Tibial nerve (tissue), 4 donors: ENCODE measurements around the gene TXLNB.

ENCODE experiments used
- EP300 ChIP-seq, 2 donors: sonication (generic); formaldehyde crosslinking; IDR thresholded peaks; one replicate each; pipeline ENCODE4 v1.6.1; 2017; ENCODE audit warnings: antibody characterized with exemption in 2 of 2, mild to moderate bottlenecking in 1 of 2
- POLR2A ChIP-seq, 2 donors: fragments of 450-650 bp; IDR thresholded peaks; one replicate each; pipeline ENCODE4 v1.6.1; 2017; ENCODE audit warnings: antibody characterized with exemption in 2 of 2, mild to moderate bottlenecking in 2 of 2, moderate library complexity in 2 of 2
- TF ChIP-seq, protein P1 (sequence below), 5 experiments: fragments of 200-600 bp in 3 of 5; fragments of 450-650 bp in 2 of 5; sonication (generic) in 3 of 5; IDR thresholded peaks; one replicate each; pipeline ENCODE4 v1.5.1; 2016 to 2019; ENCODE audit warnings: antibody characterized with exemption in 5 of 5, mild to moderate bottlenecking in 3 of 5, moderate library complexity in 2 of 5

DNA sequence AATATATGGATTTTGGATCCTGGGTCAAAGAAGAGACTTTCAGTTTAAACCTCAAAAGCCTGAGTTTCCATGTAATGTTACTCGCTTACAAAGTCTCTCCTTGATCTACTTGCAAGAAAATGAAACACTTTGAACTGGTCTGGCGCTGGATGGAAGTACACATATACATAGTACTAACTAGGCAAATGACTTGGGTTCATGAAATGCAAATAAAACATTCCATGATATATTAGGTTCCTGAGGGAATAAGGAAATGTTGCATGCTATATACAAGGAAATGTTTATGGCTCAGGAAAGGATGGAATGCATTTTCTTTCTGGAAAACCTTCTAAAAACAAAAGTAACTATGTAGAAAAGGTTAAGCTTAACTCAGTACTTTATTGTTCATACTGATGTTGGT, 11.4 kb upstream of the TXLNB start:
- TF ChIP-seq, protein P1, sequence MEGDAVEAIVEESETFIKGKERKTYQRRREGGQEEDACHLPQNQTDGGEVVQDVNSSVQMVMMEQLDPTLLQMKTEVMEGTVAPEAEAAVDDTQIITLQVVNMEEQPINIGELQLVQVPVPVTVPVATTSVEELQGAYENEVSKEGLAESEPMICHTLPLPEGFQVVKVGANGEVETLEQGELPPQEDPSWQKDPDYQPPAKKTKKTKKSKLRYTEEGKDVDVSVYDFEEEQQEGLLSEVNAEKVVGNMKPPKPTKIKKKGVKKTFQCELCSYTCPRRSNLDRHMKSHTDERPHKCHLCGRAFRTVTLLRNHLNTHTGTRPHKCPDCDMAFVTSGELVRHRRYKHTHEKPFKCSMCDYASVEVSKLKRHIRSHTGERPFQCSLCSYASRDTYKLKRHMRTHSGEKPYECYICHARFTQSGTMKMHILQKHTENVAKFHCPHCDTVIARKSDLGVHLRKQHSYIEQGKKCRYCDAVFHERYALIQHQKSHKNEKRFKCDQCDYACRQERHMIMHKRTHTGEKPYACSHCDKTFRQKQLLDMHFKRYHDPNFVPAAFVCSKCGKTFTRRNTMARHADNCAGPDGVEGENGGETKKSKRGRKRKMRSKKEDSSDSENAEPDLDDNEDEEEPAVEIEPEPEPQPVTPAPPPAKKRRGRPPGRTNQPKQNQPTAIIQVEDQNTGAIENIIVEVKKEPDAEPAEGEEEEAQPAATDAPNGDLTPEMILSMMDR (IDR thresholded peaks at IDR 0.05) = no peak
- TF ChIP-seq EP300 (IDR thresholded peaks at IDR 0.05) = no peak
- TF ChIP-seq POLR2A (IDR thresholded peaks at IDR 0.05) = no peak
